Sigmoid colon (tissue), 7 donors: Measurements from ENCODE around the gene GNG13. TPM values are rescaled to one million over a fixed set of nuclear protein-coding genes. Genes with fewer than 3 reads are reported as not detected.

Source experiments
- DNase-seq: peaks from one replicate; pipeline ENCODE4 v3.0.0-alpha.2; 2019
- H3K27ac ChIP-seq, 4 donors: fragments of 200-600 bp; sonication (generic); one replicate each; pipeline ENCODE4 v1.5.1; 2016 to 2019; ENCODE audit warnings: mild to moderate bottlenecking in 1 of 4
- H3K27me3 ChIP-seq, 3 donors: fragments of 200-600 bp; sonication (generic); one replicate each; pipeline ENCODE4 v1.5.1; 2019; ENCODE audit warnings: mild to moderate bottlenecking in 1 of 3
- H3K36me3 ChIP-seq, 4 donors: fragments of 200-600 bp; sonication (generic); one replicate each; pipeline ENCODE4 v1.5.1; 2016 to 2019
- H3K4me1 ChIP-seq, 4 donors: fragments of 200-600 bp; sonication (generic); one replicate each; pipeline ENCODE4 v1.5.1; 2017 to 2019
- H3K4me3 ChIP-seq, 4 donors: fragments of 200-600 bp; sonication (generic); one replicate each; pipeline ENCODE4 v1.5.1; 2017 to 2019; ENCODE audit warnings: mild to moderate bottlenecking in 2 of 4, moderate library complexity in 1 of 4
- H3K9me3 ChIP-seq, 4 donors: fragments of 200-600 bp in 3 of 4; sonication (generic) in 3 of 4; one replicate each; pipeline versions ENCODE4 v1.5.1 to v1.6.1; 2013 to 2019
- EP300 ChIP-seq, 4 donors: sonication (generic); formaldehyde crosslinking; IDR thresholded peaks; one replicate each; pipeline ENCODE4 v1.6.1; 2017; ENCODE audit warnings: antibody characterized with exemption in 4 of 4
- POLR2A ChIP-seq, 2 donors: fragments of 450-650 bp; IDR thresholded peaks; one replicate each; pipeline ENCODE4 v1.6.1; 2016; ENCODE audit warnings: antibody characterized with exemption in 2 of 2, mild to moderate bottlenecking in 2 of 2, moderate library complexity in 2 of 2
- POLR2AphosphoS5 ChIP-seq, 4 donors: sonication (generic); formaldehyde crosslinking; IDR thresholded peaks; one replicate each; pipeline ENCODE4 v1.6.1; 2017; ENCODE audit warnings: antibody characterized with exemption in 4 of 4
- WGBS, 2 donors: extraction: QIAGEN DNeasy Blood & Tissue Kit; methylation state at CpG; one replicate each; pipeline ENCODE4 v1.1.7; 2013; 5-methylcytosine and 5-hydroxymethylcytosine counted together
- intact Hi-C: fragments of 100-400 bp; cut with DNase I; formaldehyde crosslinking; loops from one replicate; pipeline ENCODE4 v1.15.1; 2023
- polyA plus RNA-seq, 3 donors: library from polyadenylated mRNA; stranded (reverse); fragments of 200-250 nt; gene quantifications; one replicate each; pipeline ENCODE4 v1.2.3, GENCODE V29; 2013
- total RNA-seq, 4 donors: library from RNA; depleted of rRNA; stranded (reverse); fragments of >200 nt; gene quantifications; one replicate each; pipeline ENCODE4 v1.1.0, GENCODE V29; 2016
- TF ChIP-seq, protein P1 (sequence below), 4 experiments: fragments of 450-650 bp in 3 of 4; fragments of 200-600 bp in 1 of 4; IDR thresholded peaks; one replicate each; pipeline ENCODE4 v1.5.1; 2016 to 2019; ENCODE audit warnings: antibody characterized with exemption in 4 of 4, mild to moderate bottlenecking in 3 of 4, moderate library complexity in 2 of 4
- donor health status: healthy with polysubstance abuse.
- donor health status: Bipolar disorder and iron deficiency.
- donor health status: healthy.

Gene GNG13
- total and polyA plus RNA-seq, 7 donors, result 0.47 to 1.2 (median 0.92) TPM; not detected in 4

DNA sequence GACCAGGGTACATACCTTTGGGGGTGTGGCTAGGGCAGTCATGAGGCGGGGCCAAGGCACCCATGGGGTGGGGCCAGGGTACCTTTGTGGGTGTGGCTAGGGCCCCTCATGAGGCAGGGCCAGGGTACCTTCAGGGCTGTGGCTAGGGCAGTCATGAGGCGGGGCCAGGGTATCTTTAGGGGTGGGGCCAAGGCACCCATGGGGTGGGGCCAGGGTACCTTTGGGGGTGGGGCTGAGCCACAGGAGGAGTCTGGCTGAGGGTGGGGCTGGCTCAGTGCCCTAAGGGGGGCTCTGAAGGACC, 3.5 kb downstream of the GNG13 start:
- intact Hi-C loops, result no loop called here
- peaks cover 0 to 3% (median 0%) of the 10 kb centered on the region in 4 donors for H3K9me3 ChIP-seq
- no peak for DNase-seq
- H3K4me1 ChIP-seq, result no peaks in the 10 kb centered on the region
- H3K27me3 ChIP-seq, result peaks cover 19 to 62% (median 47%) of the 10 kb centered on the region in 3 donors
- no peak overlapping the region for H3K27ac ChIP-seq
- TF ChIP-seq EP300 (IDR thresholded peaks at IDR 0.05) (no peak), POLR2AphosphoS5 (IDR thresholded peaks at IDR 0.05) (no peak), POLR2A (IDR thresholded peaks at IDR 0.05) (no peak)
- TF ChIP-seq, protein P1, sequence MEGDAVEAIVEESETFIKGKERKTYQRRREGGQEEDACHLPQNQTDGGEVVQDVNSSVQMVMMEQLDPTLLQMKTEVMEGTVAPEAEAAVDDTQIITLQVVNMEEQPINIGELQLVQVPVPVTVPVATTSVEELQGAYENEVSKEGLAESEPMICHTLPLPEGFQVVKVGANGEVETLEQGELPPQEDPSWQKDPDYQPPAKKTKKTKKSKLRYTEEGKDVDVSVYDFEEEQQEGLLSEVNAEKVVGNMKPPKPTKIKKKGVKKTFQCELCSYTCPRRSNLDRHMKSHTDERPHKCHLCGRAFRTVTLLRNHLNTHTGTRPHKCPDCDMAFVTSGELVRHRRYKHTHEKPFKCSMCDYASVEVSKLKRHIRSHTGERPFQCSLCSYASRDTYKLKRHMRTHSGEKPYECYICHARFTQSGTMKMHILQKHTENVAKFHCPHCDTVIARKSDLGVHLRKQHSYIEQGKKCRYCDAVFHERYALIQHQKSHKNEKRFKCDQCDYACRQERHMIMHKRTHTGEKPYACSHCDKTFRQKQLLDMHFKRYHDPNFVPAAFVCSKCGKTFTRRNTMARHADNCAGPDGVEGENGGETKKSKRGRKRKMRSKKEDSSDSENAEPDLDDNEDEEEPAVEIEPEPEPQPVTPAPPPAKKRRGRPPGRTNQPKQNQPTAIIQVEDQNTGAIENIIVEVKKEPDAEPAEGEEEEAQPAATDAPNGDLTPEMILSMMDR (IDR thresholded peaks at IDR 0.05), result no peak
- H3K4me3 ChIP-seq, result no peak overlapping the region
- WGBS, 2 donors, result 92 to 98% methylated on average over 2 of the region's 2 CpGs
- no peaks in the 10 kb centered on the region for H3K36me3 ChIP-seq

DNA sequence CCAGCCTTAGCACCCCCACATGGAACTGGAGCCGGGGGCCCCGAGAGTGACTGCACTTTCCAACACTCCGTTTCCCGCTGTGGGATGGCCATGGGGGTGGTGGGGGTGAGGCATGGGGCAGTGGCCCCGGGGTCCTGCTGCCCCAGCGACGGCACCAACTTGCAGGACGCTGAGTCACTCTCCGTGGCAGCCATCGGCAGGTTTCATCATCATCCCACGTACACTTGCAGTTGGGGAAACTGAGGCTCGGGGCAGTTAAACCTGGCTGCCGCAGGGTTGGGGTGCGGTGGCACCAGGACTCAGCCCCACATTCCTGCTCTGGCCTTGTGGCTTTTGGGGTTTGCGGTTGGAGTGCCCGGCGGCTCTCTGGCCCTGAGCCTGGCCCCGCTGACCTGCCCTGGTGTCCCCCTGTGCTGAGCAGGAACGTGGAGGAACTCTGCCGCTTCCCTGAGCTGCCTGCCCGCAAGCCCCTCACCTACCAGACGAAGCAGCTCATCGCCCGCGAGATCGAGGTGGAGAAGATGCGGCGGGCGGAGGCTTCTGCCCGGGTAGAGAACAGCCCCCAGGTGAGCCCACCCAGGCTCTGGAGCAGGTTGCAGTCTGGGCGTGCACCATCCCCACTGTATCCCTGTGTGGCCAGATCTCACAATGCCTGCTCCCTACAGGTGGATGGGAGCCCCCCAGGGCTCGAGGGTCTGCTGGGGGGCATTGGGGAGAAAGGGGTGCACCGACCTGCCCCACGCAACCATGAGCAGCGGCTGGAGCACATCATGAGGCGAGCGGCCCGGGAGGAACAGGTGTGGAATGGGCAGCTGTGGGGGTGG, 4.0 kb downstream of the GNG13 start:
- no peaks in the 10 kb centered on the region for H3K4me1 ChIP-seq
- H3K27me3 ChIP-seq, result peaks cover 19 to 57% (median 41%) of the 10 kb centered on the region in 3 donors
- 94 to 96% methylated on average over 38 of the region's 38 CpGs for WGBS, 2 donors
- DNase-seq, result no peak
- peaks cover 0 to 3% (median 0%) of the 10 kb centered on the region in 4 donors for H3K9me3 ChIP-seq
- TF ChIP-seq POLR2A (IDR thresholded peaks at IDR 0.05) (no peak), EP300 (IDR thresholded peaks at IDR 0.05) (no peak), POLR2AphosphoS5 (IDR thresholded peaks at IDR 0.05) (no peak)
- TF ChIP-seq, protein P1 (IDR thresholded peaks at IDR 0.05), result no peak
- H3K4me3 ChIP-seq, result no peak overlapping the region
- no peak overlapping the region for H3K27ac ChIP-seq
- no peaks in the 10 kb centered on the region for H3K36me3 ChIP-seq
- intact Hi-C loops, result no loop called here

DNA sequence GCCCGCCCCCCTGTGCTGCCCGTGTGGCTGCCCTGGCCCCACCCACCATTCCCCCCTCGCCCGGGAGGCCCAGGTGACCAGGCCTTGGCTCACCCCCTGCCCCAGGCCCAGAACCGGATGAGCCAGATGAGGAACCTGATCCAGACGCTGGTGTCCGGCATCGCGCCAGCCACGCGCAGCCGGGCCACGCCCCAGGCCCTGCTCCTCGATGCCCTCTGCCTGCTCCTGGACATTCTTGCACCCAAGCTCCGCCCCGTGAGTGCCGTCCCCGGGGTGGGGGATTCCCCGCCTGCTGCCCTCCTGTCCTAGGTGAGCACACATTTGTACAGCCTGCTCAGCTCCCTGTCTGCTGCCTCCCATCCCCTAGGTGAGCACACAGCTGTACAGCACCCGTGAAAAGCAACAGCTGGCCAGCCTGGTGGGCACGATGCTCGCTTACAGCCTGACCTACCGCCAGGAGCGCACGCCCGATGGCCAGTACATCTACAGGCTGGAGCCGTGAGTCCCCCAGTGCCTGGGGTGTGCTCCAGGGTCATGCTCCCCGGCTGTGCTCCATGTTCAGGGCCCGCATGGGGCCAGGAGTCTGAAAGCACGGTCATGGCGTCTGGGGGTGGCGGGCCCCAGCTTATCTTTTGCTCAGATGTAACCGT, 4.8 kb downstream of the GNG13 start:
- intact Hi-C loops, result no loop called here
- H3K4me3 ChIP-seq, result no peak overlapping the region
- peaks cover 15 to 49% (median 33%) of the 10 kb centered on the region in 3 donors for H3K27me3 ChIP-seq
- no peaks in the 10 kb centered on the region for H3K4me1 ChIP-seq
- DNase-seq, result no peak
- 69 to 82% methylated on average over 32 to 33 of the region's 33 CpGs for WGBS, 2 donors
- no peaks in the 10 kb centered on the region for H3K36me3 ChIP-seq
- TF ChIP-seq POLR2AphosphoS5 (IDR thresholded peaks at IDR 0.05), result no peak
- no peak for TF ChIP-seq POLR2A (IDR thresholded peaks at IDR 0.05)
- TF ChIP-seq, protein P1 (IDR thresholded peaks at IDR 0.05), result no peak
- no peak for TF ChIP-seq EP300 (IDR thresholded peaks at IDR 0.05)
- peaks cover 0 to 3% (median 0%) of the 10 kb centered on the region in 4 donors for H3K9me3 ChIP-seq
- H3K27ac ChIP-seq, result no peak overlapping the region

DNA sequence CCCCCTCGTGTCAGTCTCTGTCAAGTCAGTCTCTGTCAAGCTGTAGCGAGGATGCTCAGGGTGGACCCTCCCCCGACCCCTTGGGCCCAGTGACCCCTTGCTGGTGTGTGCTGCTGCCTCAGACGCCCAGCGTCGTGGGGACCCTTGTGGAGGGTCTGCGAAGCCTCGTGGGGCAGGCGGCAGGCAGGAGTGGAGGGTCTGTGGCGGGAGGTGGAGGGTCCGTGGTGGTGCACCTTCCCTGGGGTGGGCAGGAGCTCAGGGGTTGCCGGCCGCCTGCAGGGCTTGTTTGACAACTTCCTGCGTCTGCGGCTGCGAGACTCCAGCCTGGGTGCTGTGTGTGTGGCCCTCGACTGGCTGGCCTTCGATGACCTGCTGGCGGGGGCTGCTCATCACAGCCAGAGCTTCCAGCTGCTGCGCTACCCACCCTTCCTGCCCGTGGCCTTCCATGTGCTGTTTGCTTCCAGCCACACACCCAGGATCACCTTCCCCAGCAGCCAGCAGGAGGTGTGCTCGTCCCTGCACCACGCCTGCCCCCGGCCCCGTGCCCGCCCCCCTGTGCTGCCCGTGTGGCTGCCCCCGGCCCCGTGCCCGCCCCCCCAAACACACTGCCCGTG, 5.6 kb downstream of the GNG13 start:
- H3K27ac ChIP-seq, result no peak overlapping the region
- no peaks in the 10 kb centered on the region for H3K4me1 ChIP-seq
- intact Hi-C loops, result no loop called here
- WGBS, 2 donors, result 77 to 82% methylated on average over 31 of the region's 31 CpGs
- peaks cover 8 to 41% (median 26%) of the 10 kb centered on the region in 3 donors for H3K27me3 ChIP-seq
- peaks cover 0 to 3% (median 0%) of the 10 kb centered on the region in 4 donors for H3K9me3 ChIP-seq
- no peak overlapping the region for H3K4me3 ChIP-seq
- no peaks in the 10 kb centered on the region for H3K36me3 ChIP-seq
- no peak for DNase-seq
- TF ChIP-seq POLR2AphosphoS5 (IDR thresholded peaks at IDR 0.05), result no peak
- TF ChIP-seq, protein P1 (IDR thresholded peaks at IDR 0.05), result no peak
- no peak for TF ChIP-seq EP300 (IDR thresholded peaks at IDR 0.05)
- no peak for TF ChIP-seq POLR2A (IDR thresholded peaks at IDR 0.05)
